Measurements from ENCODE around the gene IL17B. TPM values are rescaled to one million over a fixed set of nuclear protein-coding genes. Genes with fewer than 3 reads are reported as not detected.

The IL17B gene
- total and polyA plus RNA-seq, 2 of the 13 experiments (the other 11 are each of a cell fraction or from before 2014, with no cell fraction given): 0.29 to 2.6 TPM

DNA sequence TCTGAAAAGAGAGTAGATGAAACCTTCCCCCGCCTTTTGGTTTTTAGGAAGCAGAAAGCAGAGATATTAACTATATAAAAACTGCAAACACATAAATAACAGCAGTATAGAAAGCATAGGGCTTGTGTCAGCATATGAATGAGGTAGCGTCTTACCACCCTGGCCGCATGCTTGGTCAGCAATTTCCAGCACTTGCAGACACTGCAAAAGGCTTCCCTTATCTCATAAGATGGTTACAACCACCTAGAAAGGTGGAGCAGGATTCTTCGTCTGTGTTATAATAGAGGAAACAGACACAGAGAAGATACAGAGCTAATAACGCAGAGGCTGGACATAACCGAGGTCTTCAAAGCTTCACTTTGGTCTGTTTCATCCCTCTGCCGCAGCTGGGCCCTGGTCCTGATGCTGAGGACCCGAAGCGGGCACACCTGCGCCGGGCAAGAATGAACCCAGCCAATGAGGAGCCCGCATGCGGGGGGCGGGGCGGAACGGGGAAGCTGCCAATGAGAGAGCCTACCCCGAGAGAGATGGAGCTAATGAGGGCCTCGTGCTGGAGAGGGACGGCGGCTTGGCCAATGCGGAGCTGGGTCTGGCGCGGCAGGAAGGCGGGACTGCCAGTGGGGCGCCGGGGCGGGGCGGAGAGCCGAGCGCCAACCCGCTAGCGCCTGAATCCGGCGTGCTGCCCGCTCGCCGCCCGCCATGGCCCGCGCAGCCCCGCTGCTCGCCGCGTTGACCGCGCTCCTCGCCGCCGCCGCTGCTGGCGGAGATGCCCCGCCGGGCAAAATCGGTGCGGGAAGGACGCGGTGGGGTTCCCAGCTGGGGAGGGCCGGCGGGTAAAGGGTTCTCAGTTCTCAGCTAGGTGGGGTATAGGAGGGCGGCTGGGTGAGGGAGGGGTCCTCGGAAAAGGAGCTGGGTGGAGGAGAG is 21.5 kb downstream of the IL17B start, which contains the start of gene PCYOX1L (continued):
- TF ChIP-seq, protein P1, sequence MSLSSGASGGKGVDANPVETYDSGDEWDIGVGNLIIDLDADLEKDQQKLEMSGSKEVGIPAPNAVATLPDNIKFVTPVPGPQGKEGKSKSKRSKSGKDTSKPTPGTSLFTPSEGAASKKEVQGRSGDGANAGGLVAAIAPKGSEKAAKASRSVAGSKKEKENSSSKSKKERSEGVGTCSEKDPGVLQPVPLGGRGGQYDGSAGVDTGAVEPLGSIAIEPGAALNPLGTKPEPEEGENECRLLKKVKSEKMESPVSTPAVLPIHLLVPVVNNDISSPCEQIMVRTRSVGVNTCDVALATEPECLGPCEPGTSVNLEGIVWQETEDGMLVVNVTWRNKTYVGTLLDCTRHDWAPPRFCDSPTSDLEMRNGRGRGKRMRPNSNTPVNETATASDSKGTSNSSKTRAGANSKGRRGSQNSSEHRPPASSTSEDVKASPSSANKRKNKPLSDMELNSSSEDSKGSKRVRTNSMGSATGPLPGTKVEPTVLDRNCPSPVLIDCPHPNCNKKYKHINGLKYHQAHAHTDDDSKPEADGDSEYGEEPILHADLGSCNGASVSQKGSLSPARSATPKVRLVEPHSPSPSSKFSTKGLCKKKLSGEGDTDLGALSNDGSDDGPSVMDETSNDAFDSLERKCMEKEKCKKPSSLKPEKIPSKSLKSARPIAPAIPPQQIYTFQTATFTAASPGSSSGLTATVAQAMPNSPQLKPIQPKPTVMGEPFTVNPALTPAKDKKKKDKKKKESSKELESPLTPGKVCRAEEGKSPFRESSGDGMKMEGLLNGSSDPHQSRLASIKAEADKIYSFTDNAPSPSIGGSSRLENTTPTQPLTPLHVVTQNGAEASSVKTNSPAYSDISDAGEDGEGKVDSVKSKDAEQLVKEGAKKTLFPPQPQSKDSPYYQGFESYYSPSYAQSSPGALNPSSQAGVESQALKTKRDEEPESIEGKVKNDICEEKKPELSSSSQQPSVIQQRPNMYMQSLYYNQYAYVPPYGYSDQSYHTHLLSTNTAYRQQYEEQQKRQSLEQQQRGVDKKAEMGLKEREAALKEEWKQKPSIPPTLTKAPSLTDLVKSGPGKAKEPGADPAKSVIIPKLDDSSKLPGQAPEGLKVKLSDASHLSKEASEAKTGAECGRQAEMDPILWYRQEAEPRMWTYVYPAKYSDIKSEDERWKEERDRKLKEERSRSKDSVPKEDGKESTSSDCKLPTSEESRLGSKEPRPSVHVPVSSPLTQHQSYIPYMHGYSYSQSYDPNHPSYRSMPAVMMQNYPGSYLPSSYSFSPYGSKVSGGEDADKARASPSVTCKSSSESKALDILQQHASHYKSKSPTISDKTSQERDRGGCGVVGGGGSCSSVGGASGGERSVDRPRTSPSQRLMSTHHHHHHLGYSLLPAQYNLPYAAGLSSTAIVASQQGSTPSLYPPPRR (CRISPR knock-in tag; IDR thresholded peaks at IDR 0.05; ENCODE audit: borderline replicate concordance): no peak
- no peak for TF ChIP-seq U2AF1 (optimal IDR thresholded peaks at IDR 0.05; ENCODE audit: low read depth, low read length)
- peak; percentile 71; the same call in 1 of the 2 replicates for TF ChIP-seq SPEN (CRISPR knock-in tag; IDR thresholded peaks at IDR 0.05; ENCODE audit: low read depth)
- TF ChIP-seq ZNF766 (CRISPR knock-in tag; IDR thresholded peaks at IDR 0.05; ENCODE audit: borderline replicate concordance): 0 out of 2 replicates have a peak, but pooled peaks have one; percentile 63
- no peak for TF ChIP-seq RAD21 (CRISPR knock-in tag; IDR thresholded peaks at IDR 0.05)
- no peak for TF ChIP-seq ZNF543 (CRISPR knock-in tag; IDR thresholded peaks at IDR 0.05)
- TF ChIP-seq SP2 (CRISPR knock-in tag; IDR thresholded peaks at IDR 0.05): peak; percentile 92
- 0 out of 2 replicates have a peak, but pooled peaks have one; percentile 36 for TF ChIP-seq ZIK1 (CRISPR knock-in tag; IDR thresholded peaks at IDR 0.05; ENCODE audit: borderline replicate concordance, low read depth)
- 0 out of 2 replicates have a peak, but pooled peaks have one; percentile 28 for TF ChIP-seq E2F1 (CRISPR knock-in tag; IDR thresholded peaks at IDR 0.05)
- TF ChIP-seq HDAC1 (CRISPR knock-in tag; IDR thresholded peaks at IDR 0.05): peak; percentile 63
- no peak; the same call in 1 of the 2 replicates for TF ChIP-seq ZNF333 (CRISPR knock-in tag; IDR thresholded peaks at IDR 0.05; ENCODE audit: borderline replicate concordance)
- TF ChIP-seq, protein P2, sequence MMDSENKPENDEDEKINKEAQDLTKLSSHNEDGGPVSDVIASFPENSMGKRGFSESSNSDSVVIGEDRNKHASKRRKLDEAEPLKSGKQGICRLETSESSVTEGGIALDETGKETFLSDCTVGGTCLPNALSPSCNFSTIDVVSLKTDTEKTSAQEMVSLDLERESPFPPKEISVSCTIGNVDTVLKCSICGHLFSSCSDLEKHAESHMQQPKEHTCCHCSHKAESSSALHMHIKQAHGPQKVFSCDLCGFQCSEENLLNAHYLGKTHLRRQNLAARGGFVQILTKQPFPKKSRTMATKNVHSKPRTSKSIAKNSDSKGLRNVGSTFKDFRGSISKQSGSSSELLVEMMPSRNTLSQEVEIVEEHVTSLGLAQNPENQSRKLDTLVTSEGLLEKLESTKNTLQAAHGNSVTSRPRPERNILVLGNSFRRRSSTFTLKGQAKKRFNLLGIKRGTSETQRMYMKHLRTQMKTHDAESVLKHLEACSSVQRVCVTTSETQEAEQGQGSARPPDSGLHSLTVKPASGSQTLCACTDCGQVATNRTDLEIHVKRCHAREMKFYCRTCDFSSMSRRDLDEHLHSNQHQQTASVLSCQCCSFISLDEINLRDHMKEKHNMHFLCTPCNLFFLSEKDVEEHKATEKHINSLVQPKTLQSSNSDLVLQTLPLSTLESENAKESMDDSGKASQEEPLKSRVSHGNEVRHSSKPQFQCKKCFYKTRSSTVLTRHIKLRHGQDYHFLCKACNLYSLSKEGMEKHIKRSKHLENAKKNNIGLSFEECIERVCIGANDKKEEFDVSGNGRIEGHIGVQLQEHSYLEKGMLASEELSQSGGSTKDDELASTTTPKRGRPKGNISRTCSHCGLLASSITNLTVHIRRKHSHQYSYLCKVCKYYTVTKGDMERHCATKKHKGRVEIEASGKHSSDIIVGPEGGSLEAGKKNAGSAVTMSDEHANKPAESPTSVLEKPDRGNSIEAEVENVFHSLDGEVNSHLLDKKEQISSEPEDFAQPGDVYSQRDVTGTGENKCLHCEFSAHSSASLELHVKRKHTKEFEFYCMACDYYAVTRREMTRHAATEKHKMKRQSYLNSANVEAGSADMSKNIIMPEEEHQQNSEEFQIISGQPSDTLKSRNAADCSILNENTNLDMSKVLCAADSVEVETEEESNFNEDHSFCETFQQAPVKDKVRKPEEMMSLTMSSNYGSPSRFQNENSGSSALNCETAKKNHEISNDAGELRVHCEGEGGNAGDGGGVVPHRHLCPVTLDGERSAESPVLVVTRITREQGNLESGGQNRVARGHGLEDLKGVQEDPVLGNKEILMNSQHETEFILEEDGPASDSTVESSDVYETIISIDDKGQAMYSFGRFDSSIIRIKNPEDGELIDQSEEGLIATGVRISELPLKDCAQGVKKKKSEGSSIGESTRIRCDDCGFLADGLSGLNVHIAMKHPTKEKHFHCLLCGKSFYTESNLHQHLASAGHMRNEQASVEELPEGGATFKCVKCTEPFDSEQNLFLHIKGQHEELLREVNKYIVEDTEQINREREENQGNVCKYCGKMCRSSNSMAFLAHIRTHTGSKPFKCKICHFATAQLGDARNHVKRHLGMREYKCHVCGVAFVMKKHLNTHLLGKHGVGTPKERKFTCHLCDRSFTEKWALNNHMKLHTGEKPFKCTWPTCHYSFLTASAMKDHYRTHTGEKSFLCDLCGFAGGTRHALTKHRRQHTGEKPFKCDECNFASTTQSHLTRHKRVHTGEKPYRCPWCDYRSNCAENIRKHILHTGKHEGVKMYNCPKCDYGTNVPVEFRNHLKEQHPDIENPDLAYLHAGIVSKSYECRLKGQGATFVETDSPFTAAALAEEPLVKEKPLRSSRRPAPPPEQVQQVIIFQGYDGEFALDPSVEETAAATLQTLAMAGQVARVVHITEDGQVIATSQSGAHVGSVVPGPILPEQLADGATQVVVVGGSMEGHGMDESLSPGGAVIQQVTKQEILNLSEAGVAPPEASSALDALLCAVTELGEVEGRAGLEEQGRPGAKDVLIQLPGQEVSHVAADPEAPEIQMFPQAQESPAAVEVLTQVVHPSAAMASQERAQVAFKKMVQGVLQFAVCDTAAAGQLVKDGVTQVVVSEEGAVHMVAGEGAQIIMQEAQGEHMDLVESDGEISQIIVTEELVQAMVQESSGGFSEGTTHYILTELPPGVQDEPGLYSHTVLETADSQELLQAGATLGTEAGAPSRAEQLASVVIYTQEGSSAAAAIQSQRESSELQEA (CRISPR knock-in tag; IDR thresholded peaks at IDR 0.05; ENCODE audit: not compliant biosample characterization): no peak
- no peak for TF ChIP-seq BCL6 (CRISPR knock-in tag; IDR thresholded peaks at IDR 0.05)
- no peak for TF ChIP-seq HDAC6 (IDR thresholded peaks at IDR 0.05; ENCODE audit: low read depth, low read length)
